ENCODE results near the gene HLA-DOB.

Gene HLA-DOB

GRCh38 chr6:32830017-32830416 lies 13.2 kb upstream of the HLA-DOB start:
- TF ChIP-seq USF1 (IDR thresholded peaks at IDR 0.05) (no peak), TEAD4 (IDR thresholded peaks at IDR 0.05) (no peak)

GRCh38 chr6:32829495-32829894 lies 12.7 kb upstream of the HLA-DOB start:
- TF ChIP-seq CEBPB (IDR thresholded peaks at IDR 0.05), result no peak
- TF ChIP-seq MAX (IDR thresholded peaks at IDR 0.05), result no peak
- TF ChIP-seq USF1 (IDR thresholded peaks at IDR 0.05), result no peak
- TF ChIP-seq CREB1 (IDR thresholded peaks at IDR 0.05; ENCODE audit: low read depth), result no peak
- TF ChIP-seq ZBTB7A (IDR thresholded peaks at IDR 0.05; ENCODE audit: low read depth), result no peak
- TF ChIP-seq TAF1 (IDR thresholded peaks at IDR 0.05; ENCODE audit: low read depth), result no peak
- no peak for TF ChIP-seq REST (IDR thresholded peaks at IDR 0.05; ENCODE audit: low read depth)
- no peak for TF ChIP-seq EGR1 (IDR thresholded peaks at IDR 0.05)
- TF ChIP-seq FOXM1 (IDR thresholded peaks at IDR 0.05; ENCODE audit: borderline replicate concordance, low read depth), result no peak
- TF ChIP-seq YY1 (IDR thresholded peaks at IDR 0.05; ENCODE audit: low read depth), result no peak
- no peak for TF ChIP-seq NFIC (IDR thresholded peaks at IDR 0.05)
- no peak for TF ChIP-seq EP300 (IDR thresholded peaks at IDR 0.05; ENCODE audit: borderline replicate concordance)
- TF ChIP-seq TCF12 (IDR thresholded peaks at IDR 0.05; ENCODE audit: low read depth), result no peak
- no peak for TF ChIP-seq RAD21 (IDR thresholded peaks at IDR 0.05; ENCODE audit: low read depth)
- no peak for TF ChIP-seq TEAD4 (IDR thresholded peaks at IDR 0.05)

GRCh38 chr6:32827025-32827424 lies 10.2 kb upstream of the HLA-DOB start:
- TF ChIP-seq EP300 (IDR thresholded peaks at IDR 0.05; ENCODE audit: borderline replicate concordance) (no peak), TAF1 (IDR thresholded peaks at IDR 0.05; ENCODE audit: low read depth) (no peak), CEBPB (IDR thresholded peaks at IDR 0.05) (no peak), TEAD4 (IDR thresholded peaks at IDR 0.05) (no peak), MAX (IDR thresholded peaks at IDR 0.05) (no peak), ZBTB7A (IDR thresholded peaks at IDR 0.05; ENCODE audit: low read depth) (no peak), RAD21 (IDR thresholded peaks at IDR 0.05; ENCODE audit: low read depth) (no peak), REST (IDR thresholded peaks at IDR 0.05; ENCODE audit: low read depth) (no peak), EGR1 (IDR thresholded peaks at IDR 0.05) (no peak)

- TF ChIP-seq TAF1 (IDR thresholded peaks at IDR 0.05; ENCODE audit: low read depth) (no peak), TCF12 (IDR thresholded peaks at IDR 0.05; ENCODE audit: low read depth) (no peak), FOXM1 (IDR thresholded peaks at IDR 0.05; ENCODE audit: borderline replicate concordance, low read depth) (no peak), REST (IDR thresholded peaks at IDR 0.05; ENCODE audit: low read depth) (no peak), RAD21 (IDR thresholded peaks at IDR 0.05; ENCODE audit: low read depth) (peak; percentile 30; the same call in 1 of the 2 replicates), ZBTB7A (IDR thresholded peaks at IDR 0.05; ENCODE audit: low read depth) (no peak)
Observed at GRCh38 chr6:32825966-32826365, 9.2 kb upstream of the HLA-DOB start.

- TF ChIP-seq NFIC (IDR thresholded peaks at IDR 0.05) (no peak), EGR1 (IDR thresholded peaks at IDR 0.05) (no peak), FOXM1 (IDR thresholded peaks at IDR 0.05; ENCODE audit: borderline replicate concordance, low read depth) (no peak), USF1 (IDR thresholded peaks at IDR 0.05) (no peak), TCF12 (IDR thresholded peaks at IDR 0.05; ENCODE audit: low read depth) (no peak), TEAD4 (IDR thresholded peaks at IDR 0.05) (no peak), ZBTB7A (IDR thresholded peaks at IDR 0.05; ENCODE audit: low read depth) (no peak), YY1 (IDR thresholded peaks at IDR 0.05; ENCODE audit: low read depth) (no peak), CREB1 (IDR thresholded peaks at IDR 0.05; ENCODE audit: low read depth) (no peak), REST (IDR thresholded peaks at IDR 0.05; ENCODE audit: low read depth) (no peak), MAX (IDR thresholded peaks at IDR 0.05) (no peak), EP300 (IDR thresholded peaks at IDR 0.05; ENCODE audit: borderline replicate concordance) (no peak), CEBPB (IDR thresholded peaks at IDR 0.05) (no peak), TAF1 (IDR thresholded peaks at IDR 0.05; ENCODE audit: low read depth) (no peak), RAD21 (IDR thresholded peaks at IDR 0.05; ENCODE audit: low read depth) (no peak)
Observed at GRCh38 chr6:32819729-32820128, 2.9 kb upstream of the HLA-DOB start.
